ENCODE results near the gene ATF4. TPM values are rescaled to one million over a fixed set of nuclear protein-coding genes. Genes with fewer than 3 reads are reported as not detected.
A peak's percentile ranks its signal among the peaks of the same experiment; 100 is the strongest.
"Not testable (repeated sequence)": the region's sequence is repeated elsewhere in the genome, so short reads cannot be mapped to it uniquely, and the experiment has no call there.

ATF4 gene
- polyA plus RNA-seq, 4 donors, result 289 to 325 (median 312) TPM

DNA sequence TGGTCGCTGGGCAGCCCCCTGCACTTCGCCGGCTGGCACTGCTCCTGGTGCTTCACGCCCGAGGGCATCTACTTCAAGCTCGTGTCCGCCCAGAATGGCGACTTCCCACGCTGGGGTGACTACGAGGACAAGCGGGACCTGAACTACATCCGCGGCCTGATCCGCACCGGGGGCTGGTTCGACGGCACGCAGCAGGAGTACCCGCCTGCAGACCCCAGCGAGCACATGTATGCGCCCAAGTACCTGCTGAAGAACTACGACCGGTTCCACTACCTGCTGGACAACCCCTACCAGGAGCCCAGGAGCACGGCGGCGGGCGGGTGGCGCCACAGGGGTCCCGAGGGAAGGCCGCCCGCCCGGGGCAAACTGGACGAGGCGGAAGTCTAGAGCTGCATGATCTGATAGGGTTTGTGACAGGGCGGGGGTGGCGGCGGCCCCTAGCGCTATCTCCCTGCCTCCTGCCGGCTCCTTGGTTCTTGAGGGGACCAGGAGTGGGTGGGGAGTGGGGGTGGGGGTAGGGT, 31.7 kb upstream of the ATF4 start:
- no peak for DNase-seq (ENCODE audit: low read depth in 4 of 4, low spot score in 3 of 4)

DNA sequence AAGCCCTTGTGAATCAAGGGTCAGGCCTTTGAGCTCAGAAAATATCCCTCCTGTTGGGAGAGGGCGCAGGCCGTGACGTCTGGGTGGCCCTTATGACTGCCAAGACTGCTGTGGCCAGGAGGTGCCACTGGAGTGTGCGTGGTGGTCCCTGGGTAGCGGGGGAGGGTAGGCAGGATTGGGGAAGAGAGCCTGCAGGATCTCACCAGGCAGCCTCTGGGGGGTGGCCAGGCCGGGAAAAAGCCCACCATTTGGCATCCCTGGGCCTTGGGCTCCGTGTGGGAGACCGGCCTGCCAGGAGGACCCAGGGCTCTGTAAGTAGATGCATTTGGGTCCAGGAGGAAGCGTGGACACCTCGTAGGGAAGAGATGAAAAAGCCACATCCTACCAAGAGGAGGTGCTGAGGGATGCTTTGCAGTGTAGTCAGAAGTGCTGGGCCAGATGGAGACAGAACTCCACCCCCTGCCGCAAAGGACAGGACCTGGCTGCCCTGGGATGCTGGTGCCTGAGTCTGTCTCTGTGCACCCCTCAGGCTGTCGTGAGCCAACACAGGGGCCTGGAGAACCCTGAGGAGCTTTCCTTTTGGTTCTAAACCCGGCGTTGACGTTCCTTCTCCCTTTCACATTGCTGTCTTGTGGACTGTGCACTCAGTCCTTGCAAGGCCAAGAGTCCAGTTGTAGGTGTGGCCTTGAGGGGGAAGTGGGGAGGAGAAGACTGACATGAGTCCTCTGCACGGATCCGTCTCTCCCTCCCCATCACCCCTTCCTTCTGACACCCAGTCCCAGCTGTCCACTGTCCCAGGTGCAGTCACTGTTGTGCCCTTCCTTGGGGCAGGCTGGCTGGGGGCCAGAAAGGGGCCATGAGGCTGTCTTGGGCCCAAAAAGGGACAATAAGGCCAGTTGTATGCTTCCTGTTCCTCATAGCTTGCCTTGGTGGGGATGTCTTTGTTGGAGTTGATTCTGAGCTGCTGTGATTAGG, 31.0 kb upstream of the ATF4 start:
- no peak for DNase-seq (ENCODE audit: low read depth in 4 of 4, low spot score in 3 of 4)

DNA sequence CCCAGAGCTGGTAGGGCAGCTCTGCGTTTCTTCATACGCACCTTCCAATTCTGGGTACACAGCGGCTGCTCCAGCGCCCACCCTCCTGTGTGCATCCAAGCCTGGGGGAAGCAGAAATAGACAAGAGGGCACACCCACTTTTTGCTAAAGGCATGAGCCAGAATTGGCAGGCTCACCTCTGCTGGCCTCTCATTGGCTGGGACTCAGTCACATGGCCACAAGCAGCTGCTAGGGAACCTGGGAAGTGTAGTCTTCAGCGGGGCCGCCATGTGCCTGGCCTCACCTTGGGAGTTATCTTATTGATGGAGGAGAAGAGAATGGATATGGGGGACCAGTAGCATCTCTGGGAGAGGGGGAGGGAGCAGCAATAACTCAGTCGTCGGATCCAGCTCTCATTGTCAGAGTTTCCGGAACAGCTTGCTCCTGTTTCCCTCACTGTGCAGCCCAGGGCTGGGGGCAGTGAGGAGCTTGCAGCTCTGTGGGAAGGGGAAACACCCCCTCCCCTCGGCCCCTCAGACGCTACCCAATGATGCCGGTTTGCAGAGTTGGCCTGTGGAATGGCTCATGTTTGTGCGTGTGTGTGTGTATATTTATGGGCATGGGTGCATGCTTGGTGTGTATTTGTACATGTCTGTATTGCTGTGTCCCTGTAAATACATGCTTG, 30.1 kb upstream of the ATF4 start:
- no peak for DNase-seq (ENCODE audit: low read depth in 4 of 4, low spot score in 3 of 4)

- no peak for DNase-seq (ENCODE audit: low read depth in 4 of 4, low spot score in 3 of 4)
These were observed 29.2 kb upstream of the ATF4 start for GRCh38 chr22:39490966-39491680.

GRCh38 chr22:39491696-39492095, 28.7 kb upstream of the ATF4 start:
- no peak for DNase-seq (ENCODE audit: low read depth in 4 of 4, low spot score in 3 of 4)

DNA sequence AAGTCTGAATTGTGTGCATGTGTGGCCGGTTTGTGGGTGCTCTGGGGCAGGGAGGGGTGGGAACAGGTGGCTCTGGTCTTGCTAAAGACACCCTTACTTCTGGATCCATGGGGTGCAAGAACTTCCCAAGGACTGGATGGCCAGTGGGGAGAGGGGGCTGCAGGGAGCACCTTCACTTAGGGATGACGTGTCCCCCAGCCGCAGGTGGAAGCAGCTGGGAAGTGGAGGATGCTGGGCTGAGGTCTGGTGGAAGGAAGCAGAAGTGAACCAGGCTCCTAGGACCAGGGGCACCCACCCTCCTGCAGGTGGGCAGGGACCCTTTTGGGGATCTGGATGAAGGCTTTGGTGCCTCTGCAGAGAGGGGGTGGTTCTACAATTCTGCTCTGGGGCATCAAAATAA, 28.2 kb upstream of the ATF4 start:
- DNase-seq (ENCODE audit: low read depth in 4 of 4, low spot score in 3 of 4), result no peak

GRCh38 chr22:39493759-39494158, 26.6 kb upstream of the ATF4 start:
- DNase-seq (ENCODE audit: low read depth in 4 of 4, low spot score in 3 of 4), result no peak

- DNase-seq (ENCODE audit: low read depth in 4 of 4, low spot score in 3 of 4), result no peak
These were observed 25.8 kb upstream of the ATF4 start for GRCh38 chr22:39494471-39495120.

GRCh38 chr22:39496131-39496838, 24.1 kb upstream of the ATF4 start:
- peak in 2 of 4 donors; percentile 57 to 59 for DNase-seq (ENCODE audit: low read depth in 4 of 4, low spot score in 3 of 4)

GRCh38 chr22:39497429-39497828, 22.9 kb upstream of the ATF4 start:
- no peak for DNase-seq (ENCODE audit: low read depth in 4 of 4, low spot score in 3 of 4)

DNA sequence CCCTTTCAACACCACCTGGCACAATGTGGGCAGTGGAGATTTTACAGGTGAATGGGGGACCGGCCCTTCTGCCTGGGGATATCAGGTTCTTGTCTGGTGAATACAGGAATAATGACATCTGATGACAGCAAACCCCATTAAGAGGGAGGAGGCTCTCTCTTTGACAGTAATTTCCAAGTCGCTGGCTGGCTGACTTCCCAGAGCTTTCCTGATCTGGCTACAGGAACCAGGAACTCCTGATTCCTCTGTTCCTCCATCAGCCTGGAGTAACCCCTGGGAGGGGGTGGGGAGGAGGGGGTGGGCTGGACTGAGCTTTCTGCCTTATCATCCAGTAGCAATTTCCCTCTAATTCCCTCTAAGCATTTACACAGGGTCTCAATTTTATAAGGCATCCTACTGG, 22.0 kb upstream of the ATF4 start:
- DNase-seq (ENCODE audit: low read depth in 4 of 4, low spot score in 3 of 4), result no peak

- DNase-seq (ENCODE audit: low read depth in 4 of 4, low spot score in 3 of 4), result no peak
These were observed 21.6 kb upstream of the ATF4 start for GRCh38 chr22:39498802-39499201.

- no peak for DNase-seq (ENCODE audit: low read depth in 4 of 4, low spot score in 3 of 4)
These were observed 20.3 kb upstream of the ATF4 start for GRCh38 chr22:39500101-39500500.

GRCh38 chr22:39501644-39502108, 18.7 kb upstream of the ATF4 start:
- DNase-seq (ENCODE audit: low read depth in 4 of 4, low spot score in 3 of 4), result no peak

DNA sequence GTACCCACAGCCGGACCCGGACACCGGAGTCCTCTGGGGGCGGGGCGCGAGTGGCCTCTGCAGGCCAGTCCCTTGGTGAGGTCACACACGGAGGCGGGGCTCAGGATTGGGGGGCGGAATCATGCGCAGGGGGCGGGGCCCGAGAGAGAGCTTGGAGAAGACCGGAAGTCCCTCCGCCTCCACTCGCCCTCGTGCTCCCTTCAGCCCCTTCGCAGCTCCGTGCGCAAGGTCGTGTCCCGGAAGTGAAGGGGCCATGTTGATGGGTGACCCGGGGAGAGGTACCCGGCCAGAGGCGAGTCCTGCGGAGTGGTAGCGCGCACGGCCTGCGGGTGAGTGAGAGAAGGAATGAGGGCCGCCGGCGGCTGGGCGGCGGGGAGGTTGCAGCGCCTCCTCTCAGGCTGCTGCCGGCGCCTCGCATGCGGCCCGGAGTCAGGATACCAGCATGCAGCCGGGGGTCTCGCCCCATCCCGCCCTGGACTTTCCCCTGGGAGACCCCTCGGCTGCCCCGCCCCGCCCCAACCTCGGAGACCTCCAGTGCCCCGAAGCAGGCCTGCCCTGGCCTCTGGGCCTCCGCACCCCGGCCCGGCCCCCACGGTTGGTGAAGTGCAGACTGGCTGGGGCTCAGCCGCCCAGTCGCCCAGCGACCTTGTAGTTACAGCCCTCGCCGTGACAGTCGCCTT, 18.1 kb upstream of the ATF4 start, which contains the start of gene MIEF1:
MIEF1 (plus strand) TSS at position 182 of the 680 bp plus-strand sequence. CDS start 9,005 bp downstream, outside the sequence.
- peak; percentile 91 to 95 (median 92) for DNase-seq (ENCODE audit: low read depth in 4 of 4, low spot score in 3 of 4)

DNA sequence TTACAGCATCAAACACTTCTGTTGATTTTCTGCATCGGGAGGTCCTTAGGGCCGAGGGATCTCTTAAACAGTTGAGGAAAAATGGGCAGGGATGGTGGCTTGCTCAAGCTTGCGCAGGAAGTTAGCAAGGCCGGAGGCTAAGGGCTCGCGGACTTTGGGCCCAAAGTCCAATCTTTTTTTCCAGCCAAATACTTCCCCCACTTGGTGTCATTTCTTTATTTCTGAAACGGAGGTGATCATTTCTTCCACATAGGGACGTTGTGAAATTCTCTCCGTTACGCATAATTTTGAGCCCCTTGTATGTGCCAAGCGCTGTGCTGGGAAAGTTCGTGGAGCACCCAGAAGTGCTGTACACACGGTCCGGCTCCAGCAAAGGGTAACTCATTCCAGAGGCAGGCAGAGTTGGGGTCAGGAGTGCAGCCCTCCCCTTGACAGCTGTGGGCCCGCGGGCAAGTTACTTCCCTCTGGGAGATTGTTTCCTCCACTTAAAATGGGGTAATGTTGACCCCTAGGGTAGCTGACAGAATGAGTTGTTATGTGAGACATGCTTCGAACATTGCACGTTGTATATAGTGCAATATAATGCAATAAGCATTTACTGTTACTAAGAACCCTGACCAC, 17.5 kb upstream of the ATF4 start:
- DNase-seq (ENCODE audit: low read depth in 4 of 4, low spot score in 3 of 4), result no peak

DNA sequence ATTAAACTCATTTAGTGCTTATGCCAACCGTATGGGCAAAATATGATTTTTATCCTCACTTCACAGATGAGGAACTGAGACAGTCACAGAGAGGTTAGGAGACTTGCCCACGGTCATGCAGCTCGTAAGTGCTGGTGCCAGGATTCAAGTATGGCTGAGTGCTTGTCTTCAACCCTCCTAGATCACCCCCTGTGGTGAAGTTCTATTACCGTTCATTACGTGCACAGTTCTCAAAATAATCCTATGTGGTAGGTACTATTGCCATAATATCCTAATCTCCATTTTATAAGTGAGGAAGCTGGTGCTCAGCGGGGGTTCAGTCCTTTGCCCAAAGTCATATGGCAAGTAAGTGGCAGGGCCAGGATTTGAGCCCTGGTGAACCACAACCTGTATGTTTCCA, 16.7 kb upstream of the ATF4 start:
- DNase-seq (ENCODE audit: low read depth in 4 of 4, low spot score in 3 of 4), result no peak

DNA sequence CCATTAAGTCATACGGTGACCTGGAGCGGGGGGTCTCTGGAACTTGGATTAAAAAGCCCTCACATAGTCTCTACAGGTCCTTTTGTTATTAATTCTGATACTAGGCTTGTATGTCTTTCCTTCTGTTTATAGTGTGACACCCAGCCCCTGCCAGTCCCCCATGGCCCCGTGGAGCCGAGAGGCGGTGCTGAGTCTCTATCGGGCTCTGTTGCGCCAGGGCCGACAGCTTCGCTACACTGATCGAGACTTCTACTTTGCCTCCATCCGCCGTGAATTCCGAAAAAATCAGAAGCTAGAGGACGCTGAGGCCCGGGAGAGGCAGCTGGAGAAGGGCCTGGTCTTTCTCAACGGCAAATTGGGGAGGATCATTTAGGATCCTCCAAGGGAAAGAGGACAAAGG, 16.3 kb upstream of the ATF4 start:
- DNase-seq (ENCODE audit: low read depth in 4 of 4, low spot score in 3 of 4), result no peak

GRCh38 chr22:39507021-39507420, 13.3 kb upstream of the ATF4 start:
- DNase-seq (ENCODE audit: low read depth in 4 of 4, low spot score in 3 of 4), result not testable (repeated sequence)

All from right renal pelvis (tissue), 4 donors.